ENCODE measurements around the gene PAFAH1B1.
"Not testable (repeated sequence)": the region's sequence is repeated elsewhere in the genome, so short reads cannot be mapped to it uniquely, and the experiment has no call there.

PAFAH1B1 gene

GRCh38 chr17:2592971-2593820 is at the start of gene PAFAH1B1:
PAFAH1B1 (plus strand) TSS chr17:2593654; CDS start chr17:2638289, 44,635 bp downstream.
- DNase-seq: peak; percentile 85

- DNase-seq: no peak
Observed at GRCh38 chr17:2545393-2545792, 48.1 kb upstream of the PAFAH1B1 start.

GRCh38 chr17:2547176-2547575 is 46.3 kb upstream of the PAFAH1B1 start:
- no peak for DNase-seq

- not testable (repeated sequence) for DNase-seq
Observed at GRCh38 chr17:2548026-2548425, 45.4 kb upstream of the PAFAH1B1 start.

- DNase-seq: no peak
Observed at GRCh38 chr17:2549392-2550211, 43.9 kb upstream of the PAFAH1B1 start.

- DNase-seq: no peak
Observed at GRCh38 chr17:2551493-2551892, 42.0 kb upstream of the PAFAH1B1 start.

GRCh38 chr17:2551928-2552327 is 41.5 kb upstream of the PAFAH1B1 start:
- DNase-seq: no peak

- DNase-seq: no peak
Observed at GRCh38 chr17:2560658-2561057, 32.8 kb upstream of the PAFAH1B1 start.

- no peak for DNase-seq
Observed at GRCh38 chr17:2562162-2562858, 31.1 kb upstream of the PAFAH1B1 start.

- peak; percentile 62 for DNase-seq
Observed at GRCh38 chr17:2563061-2563460, 30.4 kb upstream of the PAFAH1B1 start.

- no peak for DNase-seq
Observed at GRCh38 chr17:2563543-2563942, 29.9 kb upstream of the PAFAH1B1 start.

- DNase-seq: no peak
Observed at GRCh38 chr17:2564877-2565276, 28.6 kb upstream of the PAFAH1B1 start.

- no peak for DNase-seq
Observed at GRCh38 chr17:2566056-2566455, 27.4 kb upstream of the PAFAH1B1 start.

GRCh38 chr17:2571523-2572303 is 21.7 kb upstream of the PAFAH1B1 start:
- DNase-seq: no peak

GRCh38 chr17:2572304-2572609 is 21.2 kb upstream of the PAFAH1B1 start:
- not testable (repeated sequence) for DNase-seq

GRCh38 chr17:2580151-2580550 is 13.3 kb upstream of the PAFAH1B1 start:
- no peak for DNase-seq

- DNase-seq: no peak
Observed at GRCh38 chr17:2580661-2581060, 12.8 kb upstream of the PAFAH1B1 start.

GRCh38 chr17:2582493-2582892 is 11.0 kb upstream of the PAFAH1B1 start:
- no peak for DNase-seq

- no peak for DNase-seq
Observed at GRCh38 chr17:2591040-2591640, 2.3 kb upstream of the PAFAH1B1 start.

GRCh38 chr17:2593821-2594721 is 617 bp downstream of the PAFAH1B1 start:
- peak; percentile 81 for DNase-seq

Data from NCI-H1436 (cell line).